ENCODE results near the gene SH3BP5L. TPM values are rescaled to one million over a fixed set of nuclear protein-coding genes. Genes with fewer than 3 reads are reported as not detected.

SH3BP5L gene
- total and polyA plus RNA-seq, 2 of the 13 experiments (the other 11 are each of a cell fraction or from before 2014, with no cell fraction given) = 10.3 to 14.9 TPM

DNA sequence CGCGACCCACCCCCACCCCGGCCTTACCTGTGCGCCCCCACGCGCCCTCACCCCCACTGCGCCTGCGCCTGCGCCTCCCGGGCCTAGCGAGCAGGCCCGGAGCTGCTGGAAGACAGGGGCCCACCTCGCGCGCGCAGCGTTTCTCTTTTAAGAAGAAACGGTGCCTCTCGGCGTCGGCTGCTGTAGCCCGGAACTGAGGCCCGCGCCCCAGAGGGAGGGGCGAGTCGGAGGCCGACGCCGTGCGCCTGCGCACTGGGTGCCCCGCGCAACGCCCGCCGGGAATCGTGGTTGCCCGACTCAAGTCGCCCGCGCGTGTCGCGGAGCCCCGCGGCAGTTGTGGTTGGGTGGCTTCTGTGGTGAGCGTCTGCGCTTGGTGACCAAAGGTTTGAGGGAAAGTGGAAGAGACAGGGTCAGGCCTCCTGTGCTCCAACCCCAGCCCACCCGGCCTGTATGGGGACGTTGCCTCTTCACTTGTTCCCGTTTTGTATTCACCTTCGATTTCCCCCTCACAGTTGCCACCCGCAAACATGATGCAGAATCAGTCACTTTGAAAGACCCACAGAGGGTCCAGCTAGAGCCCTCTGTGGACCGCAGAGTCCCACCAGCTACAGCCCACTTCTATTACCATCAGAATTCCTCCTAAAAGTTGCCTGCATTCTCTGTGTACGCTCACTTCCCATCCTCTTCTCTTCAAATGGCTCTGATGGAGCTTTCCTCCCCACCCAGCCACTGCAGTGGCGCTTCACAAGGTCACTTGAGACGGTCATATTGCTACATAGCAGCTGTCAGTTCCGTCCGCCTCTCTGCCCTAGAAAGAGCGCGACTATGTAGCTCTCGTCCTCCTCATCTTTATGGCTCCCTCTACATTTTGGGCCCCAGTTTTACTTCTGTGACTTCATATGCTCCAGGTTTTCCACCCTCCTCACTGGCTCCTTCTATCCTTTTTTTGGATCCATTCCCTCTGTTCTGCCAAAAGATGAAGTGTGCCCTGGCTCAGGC, 33.5 kb upstream of the SH3BP5L start, which contains the start of gene ZNF692 (continued):
- TF ChIP-seq ZNF407 (CRISPR knock-in tag; IDR thresholded peaks at IDR 0.05; ENCODE audit: not compliant biosample characterization) (no peak), SAFB2 (CRISPR knock-in tag; IDR thresholded peaks at IDR 0.05; ENCODE audit: borderline replicate concordance, low read depth) (peak; percentile 55; the same call in 1 of the 2 replicates), ZNF180 (CRISPR knock-in tag; IDR thresholded peaks at IDR 0.05; ENCODE audit: borderline replicate concordance, low read depth) (no peak), SMAD3 (CRISPR knock-in tag; IDR thresholded peaks at IDR 0.05) (no peak), SMYD3 (CRISPR knock-in tag; IDR thresholded peaks at IDR 0.05) (peak; percentile 56; the same call in 1 of the 2 replicates), PRMT3 (CRISPR knock-in tag; IDR thresholded peaks at IDR 0.05; ENCODE audit: borderline replicate concordance, low read depth) (no peak), TCF7 (IDR thresholded peaks at IDR 0.05; ENCODE audit: low read depth) (no peak), MED1 (CRISPR knock-in tag; IDR thresholded peaks at IDR 0.05) (no peak), PRDM4 (CRISPR knock-in tag; IDR thresholded peaks at IDR 0.05; ENCODE audit: borderline replicate concordance) (0 out of 2 replicates have a peak, but pooled peaks have one; percentile 24), HOXA3 (CRISPR knock-in tag; IDR thresholded peaks at IDR 0.05) (peak; percentile 62), CBX5 (CRISPR knock-in tag; IDR thresholded peaks at IDR 0.05; ENCODE audit: borderline replicate concordance) (peak; percentile 12; the same call in 1 of the 2 replicates), ZNF841 (CRISPR knock-in tag; IDR thresholded peaks at IDR 0.05; ENCODE audit: borderline replicate concordance) (no peak), RXRB (CRISPR knock-in tag; IDR thresholded peaks at IDR 0.05; ENCODE audit: borderline replicate concordance) (peak; percentile 11; the same call in 1 of the 2 replicates), TCF12 (IDR thresholded peaks at IDR 0.05) (no peak), TCF12 (CRISPR knock-in tag; IDR thresholded peaks at IDR 0.05) (no peak)
- TF ChIP-seq, protein P1, sequence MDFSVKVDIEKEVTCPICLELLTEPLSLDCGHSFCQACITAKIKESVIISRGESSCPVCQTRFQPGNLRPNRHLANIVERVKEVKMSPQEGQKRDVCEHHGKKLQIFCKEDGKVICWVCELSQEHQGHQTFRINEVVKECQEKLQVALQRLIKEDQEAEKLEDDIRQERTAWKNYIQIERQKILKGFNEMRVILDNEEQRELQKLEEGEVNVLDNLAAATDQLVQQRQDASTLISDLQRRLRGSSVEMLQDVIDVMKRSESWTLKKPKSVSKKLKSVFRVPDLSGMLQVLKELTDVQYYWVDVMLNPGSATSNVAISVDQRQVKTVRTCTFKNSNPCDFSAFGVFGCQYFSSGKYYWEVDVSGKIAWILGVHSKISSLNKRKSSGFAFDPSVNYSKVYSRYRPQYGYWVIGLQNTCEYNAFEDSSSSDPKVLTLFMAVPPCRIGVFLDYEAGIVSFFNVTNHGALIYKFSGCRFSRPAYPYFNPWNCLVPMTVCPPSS (IDR thresholded peaks at IDR 0.05) = no peak
